HG03135 (cell line): ENCODE data around the gene RAVER2.
"Not testable (repeated sequence)": the region's sequence is repeated elsewhere in the genome, so short reads cannot be mapped to it uniquely, and the experiment has no call there.

ENCODE experiments used
- ATAC-seq: cut with Tn5 transposase; IDR thresholded peaks from one replicate; pipeline ENCODE4 v1.9.1; 2021; ENCODE audit warnings: mild to moderate bottlenecking, moderate library complexity; ENCODE audit not compliant: unreplicated experiment

The RAVER2 gene

GRCh38 chr1:64745986-64746940 is 1.4 kb downstream of the RAVER2 start:
- no peak for ATAC-seq

GRCh38 chr1:64748222-64748621 is 3.3 kb downstream of the RAVER2 start:
- ATAC-seq, result no peak

- no peak for ATAC-seq
Measured at GRCh38 chr1:64748706-64749105, 3.8 kb downstream of the RAVER2 start.

GRCh38 chr1:64750092-64750491 is 5.2 kb downstream of the RAVER2 start:
- ATAC-seq, result no peak

- ATAC-seq, result no peak
Measured at GRCh38 chr1:64750875-64751274, 6.0 kb downstream of the RAVER2 start.

GRCh38 chr1:64754173-64754572 is 9.3 kb downstream of the RAVER2 start:
- no peak for ATAC-seq

GRCh38 chr1:64755361-64755760 is 10.5 kb downstream of the RAVER2 start:
- ATAC-seq, result no peak

- ATAC-seq, result no peak
Measured at GRCh38 chr1:64756770-64757169, 11.9 kb downstream of the RAVER2 start.

- ATAC-seq, result no peak
Measured at GRCh38 chr1:64757213-64757612, 12.3 kb downstream of the RAVER2 start.

GRCh38 chr1:64758233-64758632 is 13.4 kb downstream of the RAVER2 start:
- no peak for ATAC-seq

GRCh38 chr1:64759968-64760367 is 15.1 kb downstream of the RAVER2 start:
- no peak for ATAC-seq

- ATAC-seq, result no peak
Measured at GRCh38 chr1:64765012-64765411, 20.1 kb downstream of the RAVER2 start.

- no peak for ATAC-seq
Measured at GRCh38 chr1:64765826-64766225, 21.0 kb downstream of the RAVER2 start.

- no peak for ATAC-seq
Measured at GRCh38 chr1:64766429-64766828, 21.6 kb downstream of the RAVER2 start.

- no peak for ATAC-seq
Measured at GRCh38 chr1:64769482-64769881, 24.6 kb downstream of the RAVER2 start.

GRCh38 chr1:64769971-64770370 is 25.1 kb downstream of the RAVER2 start:
- no peak for ATAC-seq

GRCh38 chr1:64773306-64773705 is 28.4 kb downstream of the RAVER2 start:
- not testable (repeated sequence) for ATAC-seq

- ATAC-seq, result no peak
Measured at GRCh38 chr1:64775113-64775512, 30.2 kb downstream of the RAVER2 start.

GRCh38 chr1:64782044-64782443 is 37.2 kb downstream of the RAVER2 start:
- not testable (repeated sequence) for ATAC-seq

GRCh38 chr1:64782848-64783247 is 38.0 kb downstream of the RAVER2 start:
- not testable (repeated sequence) for ATAC-seq

- no peak for ATAC-seq
Measured at GRCh38 chr1:64790832-64791487, 46.1 kb downstream of the RAVER2 start.

- ATAC-seq, result no peak
Measured at GRCh38 chr1:64798872-64799271, 54.0 kb downstream of the RAVER2 start.
